Activated CD4-positive, alpha-beta memory T cell treated with anti-CD3 and anti-CD28 coated beads, Interleukin-2, amount 10 ng/mL, durations not matched to agents 7 days and 5 days (primary cell): ENCODE data around the gene ATP6V0D1. TPM values are rescaled to one million over a fixed set of nuclear protein-coding genes. Genes with fewer than 3 reads are reported as not detected.
"Not testable (repeated sequence)": the region's sequence is repeated elsewhere in the genome, so short reads cannot be mapped to it uniquely, and the experiment has no call there.

ENCODE experiments used
- CTCF ChIA-PET: fragments of 350-600 bp; sonication (Branson Sonifier 250); formaldehyde crosslinking; loops from one replicate; lab custom pipeline; 2021; ENCODE audit warnings: antibody characterized with exemption, inconsistent platforms; lab: Charles Lee
- POLR2A ChIA-PET: fragments of 350-600 bp; sonication (Branson Sonifier 250); formaldehyde crosslinking; loops from one replicate; lab custom pipeline; 2021; ENCODE audit warnings: antibody characterized with exemption; lab: Charles Lee
- DNase-seq: peaks from one replicate; pipeline ENCODE4 v3.0.0-alpha.2; 2020
- H3K27ac Mint-ChIP-seq: one replicate; pipeline ENCODE4 v1.8.0; 2021; ENCODE audit warnings: mild to moderate bottlenecking, mixed read lengths
- H3K27me3 Mint-ChIP-seq: one replicate; pipeline ENCODE4 v1.8.0; 2021; ENCODE audit warnings: mixed read lengths
- H3K36me3 Mint-ChIP-seq: one replicate; pipeline ENCODE4 v1.8.0; 2021; ENCODE audit warnings: low read depth, mixed read lengths
- H3K4me1 Mint-ChIP-seq: one replicate; pipeline ENCODE4 v1.8.0; 2021; ENCODE audit warnings: mixed read lengths
- H3K4me3 Mint-ChIP-seq: one replicate; pipeline ENCODE4 v1.8.0; 2021; ENCODE audit warnings: mild to moderate bottlenecking, mixed read lengths
- H3K9me3 Mint-ChIP-seq: one replicate; pipeline ENCODE4 v1.8.0; 2021; ENCODE audit warnings: mixed read lengths
- total RNA-seq, 2 experiments: library from RNA; stranded (reverse); gene quantifications; one replicate each; pipeline ENCODE4 v1.2.3, GENCODE V29; 2021

ATP6V0D1 gene
- total RNA-seq, 2 experiments from 2014 or later = 52.8 to 59.5 TPM

GRCh38 chr16:67518676-67519075 is 37.7 kb upstream of the ATP6V0D1 start:
- DNase-seq = no peak
- no peak overlapping the region for H3K4me3 Mint-ChIP-seq
- H3K27ac Mint-ChIP-seq = no peak overlapping the region
- ChIA-PET CTCF (interaction anchor here (3.8 to 7.5 kb wide), 3 partner anchors 25 to 147 kb away, joined by 107 to 261 read pairs (median 179); partner anchors contain the start of genes ACD, C16orf86, CARMIL2 and ENKD1), POLR2A (no interaction called here)
- H3K9me3 Mint-ChIP-seq = no peaks in the 10 kb centered on the region
- H3K36me3 Mint-ChIP-seq = no peaks in the 10 kb centered on the region
- H3K27me3 Mint-ChIP-seq = peaks cover 10% of the 10 kb centered on the region
- H3K4me1 Mint-ChIP-seq = peaks cover 41% of the 10 kb centered on the region

GRCh38 chr16:67517661-67518423 is 36.9 kb upstream of the ATP6V0D1 start:
- POLR2A ChIA-PET = interaction anchor here (0.8 to 1.5 kb wide), 2 partner anchors 37 to 74 kb away, joined by 3 to 7 read pairs; partner anchors contain the start of gene ATP6V0D1
- CTCF ChIA-PET = interaction anchor here (1.6 to 7.5 kb wide), 6 partner anchors 15 to 150 kb away, joined by 4 to 261 read pairs (median 8); partner anchors contain the start of genes AGRP, ATP6V0D1 and CARMIL2
- H3K4me3 Mint-ChIP-seq = no peak overlapping the region
- DNase-seq = no peak
- H3K27me3 Mint-ChIP-seq = peaks cover 9% of the 10 kb centered on the region
- H3K27ac Mint-ChIP-seq = no peak overlapping the region
- H3K9me3 Mint-ChIP-seq = no peaks in the 10 kb centered on the region
- peaks cover 41% of the 10 kb centered on the region for H3K4me1 Mint-ChIP-seq
- no peaks in the 10 kb centered on the region for H3K36me3 Mint-ChIP-seq

- Mint-ChIP-seq H3K9me3 (no peaks in the 10 kb centered on the region), H3K4me1 (peaks cover 40% of the 10 kb centered on the region), H3K36me3 (no peaks in the 10 kb centered on the region), H3K4me3 (no peak overlapping the region), H3K27ac (no peak overlapping the region), H3K27me3 (peaks cover 7% of the 10 kb centered on the region)
- no peak for DNase-seq
- ChIA-PET CTCF (interaction anchor here (1.6 to 7.5 kb wide), 6 partner anchors 15 to 151 kb away, joined by 4 to 261 read pairs (median 8); partner anchors contain the start of genes AGRP, ATP6V0D1 and CARMIL2), POLR2A (interaction anchor here (0.8 to 1.5 kb wide), 2 partner anchors 36 to 74 kb away, joined by 3 to 7 read pairs; partner anchors contain the start of gene ATP6V0D1)
Observed at GRCh38 chr16:67517155-67517445, 36.1 kb upstream of the ATP6V0D1 start.

GRCh38 chr16:67516296-67517154 is 35.6 kb upstream of the ATP6V0D1 start:
- Mint-ChIP-seq H3K9me3 (no peaks in the 10 kb centered on the region), H3K27me3 (peaks cover 6% of the 10 kb centered on the region), H3K4me1 (peaks cover 37% of the 10 kb centered on the region), H3K36me3 (no peaks in the 10 kb centered on the region), H3K4me3 (no peak overlapping the region), H3K27ac (no peak overlapping the region)
- ChIA-PET CTCF (interaction anchor here (0.6 to 7.5 kb wide), 9 partner anchors 11 to 151 kb away, joined by 3 to 261 read pairs (median 10); partner anchors contain the start of genes AGRP, ATP6V0D1, CARMIL2 and RIPOR1), POLR2A (interaction anchor here (0.8 to 1.5 kb wide), 4 partner anchors 9 to 203 kb away, joined by 3 to 7 read pairs (median 3); partner anchors contain the start of genes ATP6V0D1 and GFOD2)
- no peak for DNase-seq

GRCh38 chr16:67514382-67514828 is 33.4 kb upstream of the ATP6V0D1 start:
- ChIA-PET POLR2A (interaction anchor here (0.7 to 2.3 kb wide), 6 partner anchors 10 to 33 kb away, joined by 3 to 17 read pairs (median 8); partner anchors contain the start of gene ATP6V0D1), CTCF (interaction anchor here (0.6 to 7.5 kb wide), 24 partner anchors 9 to 743 kb away, joined by 3 to 261 read pairs (median 6); partner anchors contain the start of genes ACD, AGRP, ATP6V0D1 and CARMIL2)
- Mint-ChIP-seq H3K4me3 (no peak overlapping the region), H3K27me3 (peaks cover 4% of the 10 kb centered on the region), H3K9me3 (no peaks in the 10 kb centered on the region), H3K27ac (peak overlapping the region; percentile 61), H3K4me1 (peaks cover 23% of the 10 kb centered on the region), H3K36me3 (no peaks in the 10 kb centered on the region)
- peak; percentile 87 for DNase-seq

- not testable (repeated sequence) for H3K4me3 Mint-ChIP-seq, H3K36me3 Mint-ChIP-seq, H3K27me3 Mint-ChIP-seq, H3K27ac Mint-ChIP-seq, H3K9me3 Mint-ChIP-seq, DNase-seq
- CTCF ChIA-PET = interaction anchor here (0.6 to 7.5 kb wide), 24 partner anchors 8 to 744 kb away, joined by 3 to 261 read pairs (median 6); partner anchors contain the start of genes ACD, AGRP, ATP6V0D1 and CARMIL2
- POLR2A ChIA-PET = interaction anchor here (0.7 to 2.3 kb wide), 6 partner anchors 9 to 33 kb away, joined by 3 to 17 read pairs (median 8); partner anchors contain the start of gene ATP6V0D1
- peaks cover 20% of the 10 kb centered on the region for H3K4me1 Mint-ChIP-seq
Observed at GRCh38 chr16:67513892-67514291, 32.9 kb upstream of the ATP6V0D1 start.

GRCh38 chr16:67509016-67509415 is 28.1 kb upstream of the ATP6V0D1 start:
- no peak overlapping the region for H3K4me3 Mint-ChIP-seq
- CTCF ChIA-PET = interaction anchor here (5.3 kb wide), 1 partner anchor 12 kb away, joined by 35 read pairs; no protein-coding TSS in a partner anchor
- no peak overlapping the region for H3K27ac Mint-ChIP-seq
- DNase-seq = no peak
- no peaks in the 10 kb centered on the region for H3K27me3 Mint-ChIP-seq
- POLR2A ChIA-PET = no interaction called here
- peaks cover 3% of the 10 kb centered on the region for H3K9me3 Mint-ChIP-seq
- H3K4me1 Mint-ChIP-seq = peaks cover 41% of the 10 kb centered on the region
- H3K36me3 Mint-ChIP-seq = peaks cover 15% of the 10 kb centered on the region

GRCh38 chr16:67506468-67506867 is 25.5 kb upstream of the ATP6V0D1 start:
- no peak overlapping the region for H3K27ac Mint-ChIP-seq
- H3K27me3 Mint-ChIP-seq = no peaks in the 10 kb centered on the region
- H3K36me3 Mint-ChIP-seq = peaks cover 21% of the 10 kb centered on the region
- POLR2A ChIA-PET = interaction anchor here (1.1 kb wide), 2 partner anchors 15 to 25 kb away, joined by 3 read pairs; no protein-coding TSS in a partner anchor
- peaks cover 49% of the 10 kb centered on the region for H3K4me1 Mint-ChIP-seq
- peaks cover 3% of the 10 kb centered on the region for H3K9me3 Mint-ChIP-seq
- no peak overlapping the region for H3K4me3 Mint-ChIP-seq
- DNase-seq = no peak
- CTCF ChIA-PET = interaction anchor here (0.9 to 5.1 kb wide), 3 partner anchors 9 to 25 kb away, joined by 5 to 37 read pairs (median 26); no protein-coding TSS in a partner anchor

GRCh38 chr16:67504031-67505021 is 23.4 kb upstream of the ATP6V0D1 start:
- Mint-ChIP-seq H3K36me3 (peaks cover 23% of the 10 kb centered on the region), H3K27ac (peak overlapping the region; percentile 97), H3K9me3 (peaks cover 3% of the 10 kb centered on the region), H3K4me1 (peaks cover 49% of the 10 kb centered on the region), H3K4me3 (no peak overlapping the region), H3K27me3 (no peaks in the 10 kb centered on the region)
- ChIA-PET POLR2A (interaction anchor here (0.6 to 3.8 kb wide), 6 partner anchors 11 to 156 kb away, joined by 3 to 13 read pairs (median 4); partner anchors contain the start of genes ACD and ATP6V0D1), CTCF (interaction anchor here (1.0 to 5.1 kb wide), 6 partner anchors 10 to 28 kb away, joined by 3 to 37 read pairs (median 8); partner anchors contain the start of gene ATP6V0D1)
- peak; percentile 85 for DNase-seq

GRCh38 chr16:67499106-67499505 is 18.1 kb upstream of the ATP6V0D1 start:
- H3K4me1 Mint-ChIP-seq = peaks cover 30% of the 10 kb centered on the region
- H3K9me3 Mint-ChIP-seq = no peaks in the 10 kb centered on the region
- H3K36me3 Mint-ChIP-seq = peaks cover 13% of the 10 kb centered on the region
- ChIA-PET POLR2A (no interaction called here), CTCF (interaction anchor here (0.7 to 14.4 kb wide), 3 partner anchors 16 to 22 kb away, joined by 3 to 261 read pairs (median 104); partner anchors contain the start of gene ATP6V0D1)
- no peak overlapping the region for H3K4me3 Mint-ChIP-seq
- H3K27me3 Mint-ChIP-seq = no peaks in the 10 kb centered on the region
- H3K27ac Mint-ChIP-seq = peak overlapping the region; percentile 51
- no peak for DNase-seq
